Lung (tissue), 12 donors: ENCODE measurements around the gene LARGE1. TPM values are rescaled to one million over a fixed set of nuclear protein-coding genes. Genes with fewer than 3 reads are reported as not detected.

Source experiments
- ATAC-seq: fragments of 200-7000 bp; cut with Tn5 transposase; one replicate; pipeline ENCODE4 v1.9.1; 2020; ENCODE audit warnings: moderate number of reproducible peaks; ENCODE audit not compliant: insufficient read depth, low FRiP score
- DNase-seq, 3 donors: peaks; one replicate each; pipeline ENCODE4 v3.0.0-alpha.2; 2013 to 2017
- H3K27ac ChIP-seq, 2 donors: one replicate each; pipeline ENCODE4 v1.5.1; 2013; ENCODE audit warnings: mild to moderate bottlenecking in 2 of 2, moderate library complexity in 2 of 2, control low read depth in 1 of 2, inconsistent platforms in 1 of 2, low read depth in 1 of 2, low read length in 1 of 2
- H3K27me3 ChIP-seq, 3 donors: one replicate each; pipeline ENCODE4 v1.5.1; 2013; ENCODE audit warnings: low read length in 2 of 3; ENCODE audit not compliant: control insufficient read depth in 3 of 3, insufficient read depth in 3 of 3
- H3K36me3 ChIP-seq, 4 donors: one replicate each; pipeline ENCODE4 v1.5.1; 2013; ENCODE audit warnings: low read length in 4 of 4, mild to moderate bottlenecking in 1 of 4, moderate library complexity in 1 of 4; ENCODE audit not compliant: control insufficient read depth in 4 of 4, insufficient read depth in 4 of 4
- H3K4me1 ChIP-seq, 5 donors: one replicate each; pipeline ENCODE4 v1.5.1; 2013; ENCODE audit warnings: low read length in 5 of 5, mild to moderate bottlenecking in 2 of 5, moderate library complexity in 1 of 5; ENCODE audit not compliant: control insufficient read depth in 5 of 5, insufficient read depth in 5 of 5
- H3K4me3 ChIP-seq: one replicate; pipeline ENCODE4 v1.5.1; 2013; ENCODE audit warnings: mild to moderate bottlenecking, control low read depth, moderate library complexity
- H3K9ac ChIP-seq, 2 donors: one replicate each; pipeline ENCODE4 v1.5.1; 2013; ENCODE audit warnings: low read length in 2 of 2, control low read depth in 1 of 2; ENCODE audit not compliant: insufficient read depth in 1 of 2
- H3K9me3 ChIP-seq, 4 donors: one replicate each; pipeline ENCODE4 v1.5.1; 2013; ENCODE audit warnings: low read length in 3 of 4, mild to moderate bottlenecking in 1 of 4, moderate library complexity in 1 of 4; ENCODE audit not compliant: control insufficient read depth in 4 of 4, insufficient read depth in 3 of 4
- WGBS, 2 donors: extraction: QIAGEN DNeasy Blood & Tissue Kit; methylation state at CpG; one replicate each; pipeline ENCODE4 v1.1.7; 2013; 5-methylcytosine and 5-hydroxymethylcytosine counted together
- polyA plus RNA-seq, 2 donors: library from polyadenylated mRNA; stranded (reverse); fragments of 200-250 nt; gene quantifications; one replicate each; pipeline ENCODE4 v1.2.1, GENCODE V29; 2013
- total RNA-seq, 2 donors: library from RNA; depleted of rRNA in 1 of 2; stranded (reverse); fragments of >200 nt in 1 of 2; gene quantifications; one replicate each; pipeline ENCODE4 v1.2.1, GENCODE V29; 2014 to 2021
- TF ChIP-seq, protein P1 (sequence below): IDR thresholded peaks from 2 replicates; pipeline ENCODE4 v1.5.1; 2012; ENCODE audit warnings: mild to moderate bottlenecking; ENCODE audit errors: control extremely low read depth, extremely low read depth
- donor health status: control.
- donor health status: control.
- donor health status: Bipolar disorder and iron deficiency.
- donor health status: healthy.
- donor health status: DM: yes; HTN: yes; CAD: no.

The LARGE1 gene
- total and polyA plus RNA-seq, 4 donors, result 2.9 to 41.1 (median 15.4) TPM

GRCh38 chr22:33353502-33353901 is 566.8 kb downstream of the LARGE1 start:
- WGBS, 2 donors, result 91 to 95% methylated on average over 4 of the region's 4 CpGs
- Histone ChIP-seq H3K4me3 (no peak overlapping the region), H3K27ac (peak overlapping the region in 1 of 2 donors; percentile 40), H3K27me3 (no peaks in the 10 kb centered on the region), H3K9me3 (peaks cover 0 to 2% (median 0%) of the 10 kb centered on the region in 4 donors), H3K36me3 (peaks cover 0 to 1% (median 0%) of the 10 kb centered on the region in 4 donors), H3K4me1 (peaks cover 0 to 4% (median 0%) of the 10 kb centered on the region in 5 donors), H3K9ac (no peak overlapping the region)
- ATAC-seq, result no peak
- no peak for DNase-seq
- TF ChIP-seq, protein P1, sequence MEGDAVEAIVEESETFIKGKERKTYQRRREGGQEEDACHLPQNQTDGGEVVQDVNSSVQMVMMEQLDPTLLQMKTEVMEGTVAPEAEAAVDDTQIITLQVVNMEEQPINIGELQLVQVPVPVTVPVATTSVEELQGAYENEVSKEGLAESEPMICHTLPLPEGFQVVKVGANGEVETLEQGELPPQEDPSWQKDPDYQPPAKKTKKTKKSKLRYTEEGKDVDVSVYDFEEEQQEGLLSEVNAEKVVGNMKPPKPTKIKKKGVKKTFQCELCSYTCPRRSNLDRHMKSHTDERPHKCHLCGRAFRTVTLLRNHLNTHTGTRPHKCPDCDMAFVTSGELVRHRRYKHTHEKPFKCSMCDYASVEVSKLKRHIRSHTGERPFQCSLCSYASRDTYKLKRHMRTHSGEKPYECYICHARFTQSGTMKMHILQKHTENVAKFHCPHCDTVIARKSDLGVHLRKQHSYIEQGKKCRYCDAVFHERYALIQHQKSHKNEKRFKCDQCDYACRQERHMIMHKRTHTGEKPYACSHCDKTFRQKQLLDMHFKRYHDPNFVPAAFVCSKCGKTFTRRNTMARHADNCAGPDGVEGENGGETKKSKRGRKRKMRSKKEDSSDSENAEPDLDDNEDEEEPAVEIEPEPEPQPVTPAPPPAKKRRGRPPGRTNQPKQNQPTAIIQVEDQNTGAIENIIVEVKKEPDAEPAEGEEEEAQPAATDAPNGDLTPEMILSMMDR, result no peak

GRCh38 chr22:33352768-33353167 is 567.5 kb downstream of the LARGE1 start:
- 81 to 97% methylated on average over 1 of the region's 1 CpG for WGBS, 2 donors
- no peak overlapping the region for H3K9ac ChIP-seq

GRCh38 chr22:33350961-33351360 is 569.3 kb downstream of the LARGE1 start:
- H3K27ac ChIP-seq, result no peak overlapping the region
- H3K27me3 ChIP-seq, result no peaks in the 10 kb centered on the region
- WGBS, 2 donors, result 86 to 91% methylated on average over 2 of the region's 2 CpGs
- ATAC-seq, result no peak
- no peak overlapping the region for H3K9ac ChIP-seq
- no peak for DNase-seq
- H3K36me3 ChIP-seq, result peaks cover 0 to 3% (median 0%) of the 10 kb centered on the region in 4 donors
- peaks cover 0 to 2% (median 0%) of the 10 kb centered on the region in 4 donors for H3K9me3 ChIP-seq
- peaks cover 0 to 4% (median 0%) of the 10 kb centered on the region in 5 donors for H3K4me1 ChIP-seq
- TF ChIP-seq, protein P1, result no peak
- H3K4me3 ChIP-seq, result no peak overlapping the region

More at GRCh38 chr22:33352768-33353167, 567.5 kb downstream of the LARGE1 start:
- Histone ChIP-seq H3K27ac (no peak overlapping the region), H3K36me3 (peaks cover 0 to 3% (median 0%) of the 10 kb centered on the region in 4 donors), H3K27me3 (no peaks in the 10 kb centered on the region), H3K9me3 (peaks cover 0 to 2% (median 0%) of the 10 kb centered on the region in 4 donors), H3K4me3 (no peak overlapping the region), H3K4me1 (peaks cover 0 to 4% (median 0%) of the 10 kb centered on the region in 5 donors)
- ATAC-seq (no peak), DNase-seq (no peak)
- TF ChIP-seq, protein P1, result no peak

DNA sequence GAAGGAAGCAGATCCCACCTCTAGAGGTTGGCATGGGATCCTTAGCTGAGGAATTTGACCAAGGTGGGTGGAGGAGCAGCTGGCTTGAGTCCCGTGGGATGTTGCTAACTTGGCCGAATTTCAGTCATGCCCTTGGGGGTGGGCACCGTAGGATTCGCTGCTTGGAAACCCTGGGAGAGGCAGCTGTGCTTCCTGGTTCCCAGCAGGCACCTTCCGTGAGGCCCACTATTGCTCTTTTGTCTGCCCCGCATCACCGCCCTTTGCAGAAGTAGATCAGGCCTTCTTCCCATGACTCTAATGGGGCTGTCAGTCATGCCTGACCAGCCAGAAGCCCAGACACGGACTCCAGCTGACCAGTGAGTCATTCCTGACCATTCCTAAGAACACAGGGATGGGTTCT is 569.8 kb downstream of the LARGE1 start:
- TF ChIP-seq, protein P1, result no peak

More for the DNA sequence above, 569.8 kb downstream of the LARGE1 start:
- H3K36me3 ChIP-seq, result peaks cover 0 to 3% (median 0%) of the 10 kb centered on the region in 4 donors
- no peak overlapping the region for H3K27ac ChIP-seq
- ATAC-seq (no peak), DNase-seq (no peak)
- WGBS, 2 donors, result 90 to 95% methylated on average over 8 of the region's 8 CpGs
- H3K27me3 ChIP-seq, result no peaks in the 10 kb centered on the region
- no peak overlapping the region for H3K9ac ChIP-seq
- no peak overlapping the region for H3K4me3 ChIP-seq
- H3K4me1 ChIP-seq, result peaks cover 0 to 4% (median 0%) of the 10 kb centered on the region in 5 donors
- H3K9me3 ChIP-seq, result peaks cover 0 to 2% (median 0%) of the 10 kb centered on the region in 4 donors
